MCF 10A (cell line): ENCODE measurements around the gene TPR. TPM values are rescaled to one million over a fixed set of nuclear protein-coding genes. Genes with fewer than 3 reads are reported as not detected.

ENCODE experiments used
- Bru-seq: library from RNA; stranded (reverse); fragments of 400-500 nt; gene quantifications from one replicate; lab custom pipeline; 2021; lab: Mats Ljungman, UMichigan
- BruChase-seq, 2 experiments: library from RNA; stranded (reverse); fragments of 400-500 nt; gene quantifications; one replicate each; lab custom pipeline; 2021; lab: Mats Ljungman, UMichigan
- BruUV-seq: library from RNA; stranded (reverse); fragments of 400-500 nt; replicated peaks from 2 replicates; lab custom pipeline; 2021; lab: Mats Ljungman, UMichigan
- CTCF ChIA-PET: fragments of 300-600 bp; sonication (Branson Sonifier 250); formaldehyde crosslinking; extraction: SDS; loops from one replicate; lab custom pipeline; 2021; ENCODE audit warnings: antibody characterized with exemption, inconsistent platforms; lab: Yijun Ruan, JAX
- POLR2A ChIA-PET: fragments of 300-600, 350-650 bp; sonication (Branson Sonifier 250); formaldehyde crosslinking; extraction: SDS; loops from one replicate; lab custom pipeline; 2020; ENCODE audit warnings: antibody characterized with exemption, inconsistent platforms; lab: Yijun Ruan, JAX
- DNase-seq: peaks from one replicate; pipeline ENCODE4 v3.0.0-alpha.2; 2018; ENCODE audit not compliant: unreplicated experiment
- H3K27ac Mint-ChIP-seq: one replicate; pipeline ENCODE4 v1.8.0; 2022; ENCODE audit warnings: mild to moderate bottlenecking, low read depth, mixed read lengths; ENCODE audit not compliant: unreplicated experiment
- H3K27me3 Mint-ChIP-seq: one replicate; pipeline ENCODE4 v1.8.0; 2022; ENCODE audit warnings: mixed read lengths; ENCODE audit not compliant: insufficient read depth, unreplicated experiment
- H3K36me3 Mint-ChIP-seq: one replicate; pipeline ENCODE4 v1.8.0; 2022; ENCODE audit warnings: mild to moderate bottlenecking, moderate library complexity, mixed read lengths; ENCODE audit not compliant: insufficient read depth, unreplicated experiment
- H3K4me1 Mint-ChIP-seq: one replicate; pipeline ENCODE4 v1.8.0; 2022; ENCODE audit warnings: mixed read lengths; ENCODE audit not compliant: insufficient read depth, unreplicated experiment
- H3K4me3 Mint-ChIP-seq: one replicate; pipeline ENCODE4 v1.8.0; 2022; ENCODE audit warnings: mild to moderate bottlenecking, moderate library complexity, mixed read lengths; ENCODE audit not compliant: unreplicated experiment
- H3K9me3 Mint-ChIP-seq: one replicate; pipeline ENCODE4 v1.8.0; 2022; ENCODE audit warnings: mixed read lengths; ENCODE audit not compliant: unreplicated experiment
- intact Hi-C: fragments of 100-400 bp; cut with micrococcal nuclease; formaldehyde crosslinking; loops from 2 replicates; pipeline ENCODE4 v1.14.1; 2022
- long read RNA-seq: library from polyadenylated mRNA; stranded (forward); transcript quantifications from one replicate; pipeline ENCODE4 v2.0.0, GENCODE V29; 2022
- total RNA-seq: library from RNA; stranded (reverse); gene quantifications from 2 replicates; pipeline ENCODE4 v1.2.3, GENCODE V29; 2022
- TF ChIP-seq, protein P1 (sequence below): fragments of 200-600 bp; IDR thresholded peaks from one replicate; pipeline ENCODE4 v1.8.0; 2022; ENCODE audit warnings: antibody characterized with exemption, mild to moderate bottlenecking; ENCODE audit not compliant: unreplicated experiment

The TPR gene
- 126 and 140 TPM in 2 replicates for total RNA-seq
- percentile 95 among the genes with signal in this experiment for Bru-seq, nascent RNA
- percentile 96 among the genes with signal in this experiment for BruChase-seq, experiment 1, labeled RNA remaining after a 6-hour chase
- BruChase-seq, experiment 2, labeled RNA remaining after a 2-hour chase: percentile 94 among the genes with signal in this experiment
- long read RNA-seq, full-length matches to known transcripts: 56 of 144 reads
- long read RNA-seq, partial matches to known transcripts: 45 of 144 reads
- long read RNA-seq, other reads (novel, unspliced or antisense): 43 of 144 reads

DNA sequence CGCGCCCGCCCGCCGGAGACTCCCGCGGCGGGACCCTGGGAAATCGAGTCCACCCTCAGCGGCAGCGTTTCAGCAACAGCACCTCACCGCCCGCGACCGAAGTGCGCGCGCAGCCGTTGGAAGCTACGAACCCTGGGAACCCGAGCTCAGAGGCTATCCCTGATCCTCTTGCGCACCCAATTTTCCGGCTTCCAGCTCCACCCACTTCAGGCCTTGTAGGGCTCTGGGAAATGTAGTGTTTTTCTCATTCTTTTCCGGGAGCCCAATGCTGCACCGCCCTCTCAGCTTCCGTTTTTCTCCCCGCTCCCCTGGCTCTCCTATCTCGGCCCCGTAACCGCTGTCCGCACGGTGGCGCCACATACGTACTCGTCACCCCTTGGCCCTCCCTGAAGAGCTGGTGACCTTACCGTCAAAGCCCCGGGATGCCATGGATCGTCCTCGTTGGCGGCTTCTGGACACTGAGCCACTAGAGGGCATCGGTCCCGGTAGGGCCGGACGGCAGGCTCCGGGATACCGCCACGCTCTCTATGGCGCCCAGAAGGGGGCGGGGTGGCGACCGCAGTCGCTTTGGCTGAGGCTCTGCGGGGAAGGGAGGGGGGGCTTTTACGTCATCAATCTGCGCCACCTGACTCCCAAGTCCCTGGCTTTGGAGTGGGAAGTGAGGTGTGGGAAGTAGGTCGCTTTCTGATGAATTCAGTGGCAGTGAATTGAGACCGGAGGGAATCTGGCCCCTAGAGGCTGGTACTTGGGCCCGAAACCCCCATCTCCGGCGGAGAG, at the start of gene TPR, which contains the start of gene ODR4:
TSS of gene TPR (minus strand) at position 102 of the 777 bp plus-strand sequence. CDS start 225 bp downstream, outside the sequence.
TSS of gene ODR4 (plus strand) at position 687 of the 777 bp plus-strand sequence. CDS start 3,948 bp downstream, outside the sequence.
- no peaks in the 10 kb centered on the region for H3K27me3 Mint-ChIP-seq
- no peaks in the 10 kb centered on the region for H3K9me3 Mint-ChIP-seq
- DNase-seq: peak; percentile 100
- TF ChIP-seq, protein P1, sequence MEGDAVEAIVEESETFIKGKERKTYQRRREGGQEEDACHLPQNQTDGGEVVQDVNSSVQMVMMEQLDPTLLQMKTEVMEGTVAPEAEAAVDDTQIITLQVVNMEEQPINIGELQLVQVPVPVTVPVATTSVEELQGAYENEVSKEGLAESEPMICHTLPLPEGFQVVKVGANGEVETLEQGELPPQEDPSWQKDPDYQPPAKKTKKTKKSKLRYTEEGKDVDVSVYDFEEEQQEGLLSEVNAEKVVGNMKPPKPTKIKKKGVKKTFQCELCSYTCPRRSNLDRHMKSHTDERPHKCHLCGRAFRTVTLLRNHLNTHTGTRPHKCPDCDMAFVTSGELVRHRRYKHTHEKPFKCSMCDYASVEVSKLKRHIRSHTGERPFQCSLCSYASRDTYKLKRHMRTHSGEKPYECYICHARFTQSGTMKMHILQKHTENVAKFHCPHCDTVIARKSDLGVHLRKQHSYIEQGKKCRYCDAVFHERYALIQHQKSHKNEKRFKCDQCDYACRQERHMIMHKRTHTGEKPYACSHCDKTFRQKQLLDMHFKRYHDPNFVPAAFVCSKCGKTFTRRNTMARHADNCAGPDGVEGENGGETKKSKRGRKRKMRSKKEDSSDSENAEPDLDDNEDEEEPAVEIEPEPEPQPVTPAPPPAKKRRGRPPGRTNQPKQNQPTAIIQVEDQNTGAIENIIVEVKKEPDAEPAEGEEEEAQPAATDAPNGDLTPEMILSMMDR: peak; percentile 96
- intact Hi-C loops: loop anchor here (1.0 to 10.0 kb wide), 3 partner anchors 305 to 1319 kb away; partner anchors contain the start of gene PTGS2
- H3K4me1 Mint-ChIP-seq: peaks cover 22% of the 10 kb centered on the region
- H3K27ac Mint-ChIP-seq: peak within 1 kb of the TSS; percentile 100
- ChIA-PET POLR2A (interaction anchor here (0.6 to 2.3 kb wide), 24 partner anchors 9 to 1621 kb away, joined by 3 to 15 read pairs (median 4); partner anchors contain the start of gene PTGS2), CTCF (interaction anchor here (0.5 to 2.6 kb wide), 40 partner anchors 11 to 1668 kb away, joined by 3 to 29 read pairs (median 4); partner anchors contain the start of gene PTGS2)
- H3K4me3 Mint-ChIP-seq: peak within 1 kb of the TSS; percentile 96
- H3K36me3 Mint-ChIP-seq: peaks cover 47% of the 10 kb centered on the region
- no TSS peak for BruUV-seq

DNA sequence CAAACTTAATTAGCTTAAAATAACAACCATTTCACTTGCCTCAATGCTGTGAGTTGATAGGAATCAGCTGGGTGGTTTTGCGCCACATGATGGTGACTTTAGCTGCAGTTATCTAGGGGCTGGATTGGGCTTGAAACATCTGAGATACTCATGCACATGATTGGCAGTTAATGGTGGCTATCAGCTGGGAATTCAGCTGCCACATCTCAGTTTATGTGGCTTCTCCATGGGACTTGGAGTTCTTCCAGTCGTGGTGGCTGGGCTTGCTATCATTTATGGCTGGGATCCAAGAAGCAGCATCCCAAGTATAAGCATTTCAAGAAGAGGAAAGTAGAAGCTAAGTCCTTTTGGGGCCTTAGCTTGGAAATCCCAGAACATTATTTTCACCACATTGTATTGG, 49.5 kb upstream of the TPR start:
- CTCF ChIA-PET: interaction anchor here (0.5 to 1.0 kb wide), 6 partner anchors 19 to 1081 kb away, joined by 3 to 4 read pairs (median 3); partner anchors contain the start of gene TPR

DNA sequence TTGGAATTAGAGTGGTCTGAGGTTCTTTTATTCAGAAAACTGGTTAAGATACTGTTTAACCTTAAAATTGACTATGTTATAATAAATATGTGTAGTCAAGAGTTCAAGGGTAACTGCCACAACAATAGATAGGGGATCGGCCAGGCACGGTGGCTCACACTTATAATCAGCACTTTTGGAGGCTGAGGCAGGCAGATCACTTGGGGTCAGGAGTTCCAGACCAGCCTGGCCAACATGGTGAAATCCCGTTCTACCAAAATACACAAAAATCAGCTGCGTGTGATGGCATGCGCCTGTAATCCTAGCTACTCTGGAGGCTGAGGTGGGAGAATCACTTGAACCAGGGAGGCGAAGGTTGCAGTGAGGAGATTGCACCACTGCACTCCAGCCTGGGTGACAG, 46.4 kb upstream of the TPR start:
- intact Hi-C loops: no loop called here
- Mint-ChIP-seq H3K27me3 (no peaks in the 10 kb centered on the region), H3K9me3 (no peaks in the 10 kb centered on the region), H3K27ac (no peak overlapping the region), H3K36me3 (peaks cover 37% of the 10 kb centered on the region), H3K4me3 (no peak overlapping the region), H3K4me1 (no peaks in the 10 kb centered on the region)
- BruUV-seq: no TSS peak
- no peak for DNase-seq
- TF ChIP-seq, protein P1: no peak
- CTCF ChIA-PET: no interaction called here
- POLR2A ChIA-PET: no interaction called here

More for the DNA sequence above, 49.5 kb upstream of the TPR start:
- Mint-ChIP-seq H3K4me1 (no peaks in the 10 kb centered on the region), H3K36me3 (peaks cover 15% of the 10 kb centered on the region), H3K9me3 (no peaks in the 10 kb centered on the region), H3K27ac (no peak overlapping the region), H3K4me3 (no peak overlapping the region), H3K27me3 (no peaks in the 10 kb centered on the region)
- intact Hi-C loops: no loop called here
- BruUV-seq: no TSS peak
- DNase-seq: no peak
- POLR2A ChIA-PET: interaction anchor here (1.0 kb wide), 1 partner anchor 18 kb away, joined by 3 read pairs; no protein-coding TSS in a partner anchor
- TF ChIP-seq, protein P1: no peak

DNA sequence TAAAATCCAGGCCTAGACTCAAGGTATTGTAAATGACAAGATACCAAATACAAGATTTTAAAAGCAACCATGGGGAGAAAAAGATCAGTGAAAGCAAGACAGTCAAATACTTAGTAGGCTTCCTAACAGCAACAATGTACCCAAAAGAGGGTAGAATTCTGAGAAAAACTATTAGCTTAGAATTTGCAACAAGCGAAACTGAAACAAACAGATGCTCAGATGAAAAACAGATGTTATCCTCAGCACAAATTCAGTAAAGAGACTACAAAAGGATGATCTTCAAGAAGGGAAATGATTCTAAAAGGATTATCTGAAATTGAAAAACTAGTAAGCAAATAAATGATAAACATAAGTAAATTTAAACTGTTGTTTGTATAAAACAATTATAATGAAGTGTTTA, 45.9 kb upstream of the TPR start:
- intact Hi-C loops: no loop called here
- Mint-ChIP-seq H3K4me1 (no peaks in the 10 kb centered on the region), H3K4me3 (no peak overlapping the region), H3K27me3 (no peaks in the 10 kb centered on the region), H3K36me3 (peaks cover 41% of the 10 kb centered on the region), H3K9me3 (no peaks in the 10 kb centered on the region), H3K27ac (no peak overlapping the region)
- DNase-seq: no peak
- no TSS peak for BruUV-seq
- POLR2A ChIA-PET: no interaction called here
- TF ChIP-seq, protein P1: no peak
- CTCF ChIA-PET: interaction anchor here (1.0 kb wide), 1 partner anchor 15 kb away, joined by 3 read pairs; no protein-coding TSS in a partner anchor
